Smooth muscle cell of trachea (primary cell): ENCODE results near the gene C10orf95. TPM values are rescaled to one million over a fixed set of nuclear protein-coding genes. Genes with fewer than 3 reads are reported as not detected.

Source experiments
- total RNA-seq: library from RNA; depleted of rRNA; stranded (reverse); fragments of >200 nt; gene quantifications from 2 replicates; pipeline ENCODE4 v1.2.1, GENCODE V29; 2014

Gene C10orf95
- total RNA-seq = not detected in 2 replicates

GRCh38 chr10:102451105-102451969, at the start of gene C10orf95:
C10orf95 (minus strand) TSS chr10:102451543; CDS start chr10:102451093, 450 bp downstream.

GRCh38 chr10:102432162-102432950, 19.0 kb downstream of the C10orf95 start, which contains the start of gene CUEDC2:
CUEDC2 (minus strand) TSS chr10:102432574; CDS start chr10:102425188, 7,386 bp downstream.

GRCh38 chr10:102420714-102421506, 30.4 kb downstream of the C10orf95 start, which contains the start of gene FBXL15:
FBXL15 (plus strand) TSS chr10:102420836; CDS start chr10:102421130, 294 bp downstream.

GRCh38 chr10:102418622-102419268, 32.6 kb downstream of the C10orf95 start, which contains the start of gene PSD:
PSD (minus strand) TSS chr10:102418785; CDS start chr10:102417038, 1,747 bp downstream.

Other genes with a start within 250 kb of the C10orf95 start
- 0.83 TPM in 1 of 2 replicates, not detected in the other for gene ELOVL3, start 225.2 kb downstream of the C10orf95 start, total RNA-seq
- gene PITX3, start 210.0 kb downstream of the C10orf95 start, total RNA-seq = 0.17 TPM in 1 of 2 replicates, not detected in the other
- gene GBF1, start 206.0 kb downstream of the C10orf95 start, total RNA-seq = 39.6 and 43.0 TPM in 2 replicates
- 11.5 and 27.5 TPM in 2 replicates for gene NFKB2, start 55.8 kb downstream of the C10orf95 start, total RNA-seq
- 0.73 and 20.2 TPM in 2 replicates for gene PSD, start 32.8 kb downstream of the C10orf95 start, total RNA-seq
- 12.5 and 14.1 TPM in 2 replicates for gene FBXL15, start 30.7 kb downstream of the C10orf95 start, total RNA-seq
- 78.4 and 86.2 TPM in 2 replicates for gene CUEDC2, start 19.0 kb downstream of the C10orf95 start, total RNA-seq
- 171 and 174 TPM in 2 replicates for gene ACTR1A, start 51.2 kb upstream of the C10orf95 start, total RNA-seq
- 6.3 and 7.4 TPM in 2 replicates for gene SUFU, start 52.4 kb upstream of the C10orf95 start, total RNA-seq
- 85.8 and 101 TPM in 2 replicates for gene TRIM8, start 192.9 kb upstream of the C10orf95 start, total RNA-seq